G401 (cell line): ENCODE data around the gene OR52E1. TPM values are rescaled to one million over a fixed set of nuclear protein-coding genes. Genes with fewer than 3 reads are reported as not detected.

Experiments used
- DNase-seq: peaks from one replicate; pipeline ENCODE4 v3.0.0-alpha.2; 2015; ENCODE audit warnings: low spot score
- in situ Hi-C: cut with HindIII; loops from 2 replicates; pipeline ENCODE4 v1.10.0; 2016; ENCODE audit warnings: low sequenced_read_pairs, mixed read lengths
- total RNA-seq: library from RNA; depleted of rRNA; stranded (reverse); fragments of >200 nt; shearing (Covaris generic); gene quantifications from 2 replicates; pipeline ENCODE4 v1.2.3, GENCODE V29; 2014; rRNA removed

The OR52E1 gene
- total RNA-seq, 1 experiment from 2014 or later = not detected

DNA sequence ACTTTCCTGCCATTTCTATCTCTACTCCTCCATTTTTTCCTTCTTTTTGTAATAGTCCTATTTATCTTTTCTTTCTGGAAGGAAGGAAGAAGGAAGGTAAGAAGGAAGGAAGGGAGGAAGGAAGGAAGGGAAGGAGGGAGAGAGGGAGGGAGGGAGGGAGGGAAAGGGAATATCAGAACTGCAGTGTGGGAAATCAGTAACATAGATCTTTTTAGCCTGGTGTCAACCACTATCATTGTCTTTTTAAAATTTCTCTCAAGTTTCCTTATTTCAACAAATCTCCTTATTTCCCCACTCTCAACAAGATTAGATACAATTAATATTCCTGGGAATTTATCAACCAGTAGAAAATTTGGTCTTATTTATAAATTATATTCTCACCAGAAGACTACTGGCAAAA is 33.7 kb downstream of the OR52E1 start:
- in situ Hi-C loops = no loop called here
- no peak for DNase-seq

DNA sequence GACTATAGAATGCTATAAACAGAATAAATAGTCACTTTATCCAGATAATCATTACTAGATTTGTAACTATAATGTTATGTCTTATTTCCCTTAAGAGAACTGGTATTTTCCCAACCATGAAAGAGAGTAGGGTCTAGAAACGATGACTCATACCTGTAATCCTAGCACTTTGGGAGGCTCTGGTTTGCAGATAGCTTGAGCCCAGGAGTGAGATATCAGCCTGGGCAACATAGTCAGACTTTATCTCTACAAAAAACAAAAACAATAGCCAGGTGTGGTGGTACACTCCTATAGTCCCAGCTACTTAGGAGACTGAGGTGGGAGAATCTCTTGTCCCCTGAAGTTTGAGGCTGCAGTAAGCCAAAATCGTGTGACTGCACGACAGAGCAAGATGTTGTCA is 37.9 kb downstream of the OR52E1 start:
- no peak for DNase-seq
- in situ Hi-C loops = no loop called here

DNA sequence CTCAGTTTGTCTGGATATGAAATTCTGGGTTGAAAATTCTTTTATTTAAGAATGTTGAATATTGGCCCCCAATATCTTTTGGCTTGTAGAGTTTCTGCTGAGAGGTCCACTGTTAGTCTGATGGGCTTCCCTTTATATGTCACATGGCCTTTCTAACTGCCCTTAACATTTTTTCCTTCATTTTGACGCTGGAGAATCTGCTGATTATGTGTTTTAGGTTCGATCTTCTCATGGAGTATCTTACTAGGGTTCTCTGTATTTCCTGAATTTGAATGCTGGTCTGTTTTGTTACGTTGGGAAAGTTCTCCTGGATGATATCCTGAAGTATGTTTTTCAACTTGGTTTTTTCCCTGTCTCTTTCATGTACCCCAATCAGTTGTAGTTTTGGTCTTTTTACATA is 46.0 kb downstream of the OR52E1 start:
- in situ Hi-C loops = no loop called here
- no peak for DNase-seq

DNA sequence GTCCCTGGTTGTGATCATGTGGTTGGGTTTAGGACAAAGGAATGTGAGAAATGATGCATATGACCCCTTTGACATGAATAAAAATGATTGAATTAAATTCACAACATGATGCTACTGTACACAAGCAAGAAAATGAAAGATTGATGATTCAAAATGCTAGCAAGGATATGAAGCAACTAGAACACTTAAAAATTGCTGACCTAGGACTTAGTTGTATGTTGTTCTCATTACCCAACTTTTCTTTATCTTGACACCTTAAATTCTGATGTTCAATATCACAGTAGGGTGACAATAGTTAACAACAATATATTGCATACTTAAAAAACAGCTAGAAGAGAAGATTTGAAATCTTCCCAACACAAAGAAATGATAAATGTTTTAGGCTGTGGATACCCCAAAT is 48.2 kb downstream of the OR52E1 start:
- in situ Hi-C loops = no loop called here
- DNase-seq = no peak

DNA sequence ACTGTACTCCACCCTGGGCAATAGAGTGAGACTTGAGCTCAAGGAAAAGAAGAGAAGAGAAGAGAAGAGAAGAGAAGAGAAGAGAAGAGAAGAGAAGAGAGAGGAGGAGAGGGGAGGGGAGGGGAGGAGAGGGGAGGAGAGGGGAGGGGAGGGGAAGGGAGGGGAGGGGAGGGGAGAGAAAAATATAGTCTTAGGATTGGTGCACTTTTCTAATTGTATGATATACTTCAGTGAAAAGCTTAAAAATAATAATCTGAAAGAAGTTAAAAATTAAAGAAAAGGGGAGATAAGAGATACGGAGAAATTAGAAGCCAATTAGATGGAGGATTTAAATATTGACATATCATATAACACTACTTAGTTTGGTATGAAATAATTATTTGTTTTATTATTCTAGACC is 49.5 kb downstream of the OR52E1 start:
- DNase-seq = no peak
- in situ Hi-C loops = no loop called here

Other genes starting within 250 kb of the OR52E1 start
- not detected in 2 replicates for gene OR51F2, start 248.3 kb upstream of the OR52E1 start, total RNA-seq
- not detected in 2 replicates for gene OR51S1, start 220.4 kb upstream of the OR52E1 start, total RNA-seq
- gene OR51T1, start 187.7 kb upstream of the OR52E1 start, total RNA-seq = not detected in 2 replicates
- gene OR51A7, start 165.8 kb upstream of the OR52E1 start, total RNA-seq = not detected in 2 replicates
- gene OR51G2, start 150.2 kb upstream of the OR52E1 start, total RNA-seq = not detected in 2 replicates
- not detected in 2 replicates for gene OR51G1, start 145.2 kb upstream of the OR52E1 start, total RNA-seq
- not detected in 2 replicates for gene OR51A4, start 122.0 kb upstream of the OR52E1 start, total RNA-seq
- not detected in 2 replicates for gene OR51A2, start 113.9 kb upstream of the OR52E1 start, total RNA-seq
- not detected in 2 replicates for gene OR51L1, start 74.7 kb upstream of the OR52E1 start, total RNA-seq
- gene OR52J3, start 23.0 kb upstream of the OR52E1 start, total RNA-seq = not detected in 2 replicates
- gene OR52E2, start 9.9 kb upstream of the OR52E1 start, total RNA-seq = not detected in 2 replicates
- not detected in 2 replicates for gene OR52A5, start 68.8 kb downstream of the OR52E1 start, total RNA-seq
- gene OR52A1, start 85.2 kb downstream of the OR52E1 start, total RNA-seq = not detected in 2 replicates
- not detected in 2 replicates for gene OR51V1, start 131.1 kb downstream of the OR52E1 start, total RNA-seq
- gene HBB, start 157.5 kb downstream of the OR52E1 start, total RNA-seq = not detected in 2 replicates
- gene HBD, start 164.9 kb downstream of the OR52E1 start, total RNA-seq = not detected in 2 replicates
- gene HBG1, start 180.3 kb downstream of the OR52E1 start, total RNA-seq = not detected in 2 replicates
- gene HBG2, start 185.2 kb downstream of the OR52E1 start, total RNA-seq = not detected in 2 replicates
- not detected in 2 replicates for gene HBE1, start 200.4 kb downstream of the OR52E1 start, total RNA-seq
- gene OR51B4, start 232.4 kb downstream of the OR52E1 start, total RNA-seq = not detected in 2 replicates